Esophagus mucosa (tissue), 1 donor: ENCODE results near the gene IPO4. TPM values are rescaled to one million over a fixed set of nuclear protein-coding genes. Genes with fewer than 3 reads are reported as not detected.

Experiments used
- total RNA-seq: library from RNA; stranded (reverse); gene quantifications from one replicate; pipeline ENCODE4 v1.2.4, GENCODE V29; 2023
- donor health status: DM: yes; HTN: yes; CAD: no.

The IPO4 gene
- total RNA-seq, 1 donor from 2014 or later, result 44.6 TPM

Other genes with a start within 250 kb of the IPO4 start
- 22.2 TPM for gene DHRS4, start 235.0 kb downstream of the IPO4 start, total RNA-seq
- gene DHRS4L2, start 199.9 kb downstream of the IPO4 start, total RNA-seq, result 28.8 TPM
- gene CARMIL3, start 136.8 kb downstream of the IPO4 start, total RNA-seq, result 0.48 TPM
- not detected for gene CPNE6, start 117.3 kb downstream of the IPO4 start, total RNA-seq
- 44.4 TPM for gene PCK2, start 94.5 kb downstream of the IPO4 start, total RNA-seq
- 48.2 TPM for gene DCAF11, start 74.0 kb downstream of the IPO4 start, total RNA-seq
- 1.1 TPM for gene NRL, start 73.9 kb downstream of the IPO4 start, total RNA-seq
- gene FITM1, start 58.2 kb downstream of the IPO4 start, total RNA-seq, result 0.60 TPM
- 123 TPM for gene PSME1, start 52.6 kb downstream of the IPO4 start, total RNA-seq
- gene EMC9, start 47.2 kb downstream of the IPO4 start, total RNA-seq, result 19.1 TPM
- 116 TPM for gene PSME2, start 42.2 kb downstream of the IPO4 start, total RNA-seq
- gene RNF31, start 41.3 kb downstream of the IPO4 start, total RNA-seq, result 39.7 TPM
- gene IRF9, start 27.6 kb downstream of the IPO4 start, total RNA-seq, result 44.2 TPM
- 5.4 TPM for gene REC8, start 16.7 kb downstream of the IPO4 start, total RNA-seq
- gene TM9SF1, start 6.6 kb upstream of the IPO4 start, total RNA-seq, result 30.3 TPM
- gene TSSK4, start 16.9 kb upstream of the IPO4 start, total RNA-seq, result not detected
- gene CHMP4A, start 24.7 kb upstream of the IPO4 start, total RNA-seq, result 49.0 TPM
- 9.5 TPM for gene MDP1, start 27.2 kb upstream of the IPO4 start, total RNA-seq
- 131 TPM for gene NEDD8, start 43.6 kb upstream of the IPO4 start, total RNA-seq
- gene GMPR2, start 44.1 kb upstream of the IPO4 start, total RNA-seq, result 38.9 TPM
- 97.0 TPM for gene TINF2, start 53.8 kb upstream of the IPO4 start, total RNA-seq
- 1,652 TPM for gene TGM1, start 74.4 kb upstream of the IPO4 start, total RNA-seq
- 91.5 TPM for gene RABGGTA, start 82.8 kb upstream of the IPO4 start, total RNA-seq
- 110 TPM for gene DHRS1, start 111.0 kb upstream of the IPO4 start, total RNA-seq
- 20.5 TPM for gene NOP9, start 111.0 kb upstream of the IPO4 start, total RNA-seq
- 27.4 TPM for gene CIDEB, start 119.2 kb upstream of the IPO4 start, total RNA-seq
- gene LTB4R2, start 121.3 kb upstream of the IPO4 start, total RNA-seq, result 82.9 TPM
- 94.9 TPM for gene LTB4R, start 122.7 kb upstream of the IPO4 start, total RNA-seq
- gene ADCY4, start 146.3 kb upstream of the IPO4 start, total RNA-seq, result 4.5 TPM
- 10.5 TPM for gene RIPK3, start 151.2 kb upstream of the IPO4 start, total RNA-seq
- gene NFATC4, start 179.4 kb upstream of the IPO4 start, total RNA-seq, result 3.4 TPM
- 6.1 TPM for gene NYNRIN, start 210.2 kb upstream of the IPO4 start, total RNA-seq
- 0.44 TPM for gene CBLN3, start 240.9 kb upstream of the IPO4 start, total RNA-seq
- gene KHNYN, start 241.1 kb upstream of the IPO4 start, total RNA-seq, result 32.0 TPM